SW 1271 (cell line): ENCODE data around the gene RASA3.
A peak's percentile ranks its signal among the peaks of the same experiment; 100 is the strongest.
"Not testable (repeated sequence)": the region's sequence is repeated elsewhere in the genome, so short reads cannot be mapped to it uniquely, and the experiment has no call there.

Experiments
- DNase-seq, 2 experiments: peaks; one replicate each; lab custom pipeline; 2025; lab: John Stamatoyannopoulos, UW

The RASA3 gene

DNA sequence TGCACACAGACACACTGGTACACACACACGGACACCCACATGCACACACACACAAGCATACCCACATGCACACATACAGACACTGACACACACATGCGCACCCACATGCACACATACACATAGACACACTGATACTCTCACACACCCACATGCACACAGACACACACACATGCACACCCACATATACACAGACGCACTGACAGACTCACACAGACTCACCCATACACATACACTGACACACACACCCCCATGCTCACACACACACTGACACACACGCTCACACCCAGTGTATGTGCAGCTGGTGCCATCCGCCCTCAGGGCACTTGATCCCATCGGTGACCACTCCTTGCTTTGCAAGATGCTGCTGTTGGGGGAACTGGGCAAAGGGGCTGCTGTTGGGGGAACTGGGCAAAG, 9.7 kb upstream of the RASA3 start:
- no peak for DNase-seq

DNA sequence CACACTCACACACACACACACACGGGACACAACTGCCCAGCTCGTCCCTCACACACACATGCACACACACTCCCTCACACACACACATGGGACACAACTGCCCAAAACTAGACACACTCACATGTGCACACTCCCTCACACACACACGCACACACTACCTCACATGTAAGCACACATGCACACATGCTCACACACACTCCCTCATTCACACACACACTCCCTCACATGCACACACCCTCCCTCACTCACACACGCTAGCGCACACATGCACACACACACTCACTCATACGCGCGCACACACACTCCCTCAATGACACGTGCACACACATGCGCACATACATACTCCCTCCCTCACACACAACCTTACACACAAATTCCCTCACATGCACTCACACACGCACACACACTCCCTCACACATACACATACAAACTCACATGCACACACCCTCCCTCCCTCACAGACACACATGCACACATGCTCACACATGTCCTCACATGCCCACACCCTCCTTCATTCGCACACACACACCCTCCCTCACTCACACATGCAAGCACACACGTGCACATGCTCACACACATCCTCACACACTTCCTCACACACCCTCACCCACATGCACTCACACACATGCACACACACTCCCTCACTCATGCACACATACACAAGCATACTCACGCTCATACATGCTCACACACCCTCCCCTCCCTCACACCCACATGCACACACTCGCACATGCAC, 9.0 kb upstream of the RASA3 start:
- no peak for DNase-seq

DNA sequence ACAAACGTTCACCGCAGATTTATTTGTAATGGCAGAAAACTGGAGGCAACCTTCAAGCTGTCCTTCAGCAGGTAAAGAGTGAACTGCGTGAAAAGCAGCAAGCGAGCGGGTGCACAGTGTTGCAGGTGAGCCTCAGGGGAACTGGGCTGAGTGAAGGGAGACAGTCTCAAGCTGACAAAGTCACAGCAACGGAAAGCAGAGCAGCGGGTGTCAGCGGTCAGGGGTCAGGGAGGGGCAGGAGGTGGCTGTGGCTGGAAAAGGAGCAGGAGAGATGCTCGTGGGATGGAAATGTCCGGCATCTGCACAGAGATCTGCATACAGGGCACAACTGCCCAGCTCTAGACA, 8.5 kb upstream of the RASA3 start:
- no peak for DNase-seq

DNA sequence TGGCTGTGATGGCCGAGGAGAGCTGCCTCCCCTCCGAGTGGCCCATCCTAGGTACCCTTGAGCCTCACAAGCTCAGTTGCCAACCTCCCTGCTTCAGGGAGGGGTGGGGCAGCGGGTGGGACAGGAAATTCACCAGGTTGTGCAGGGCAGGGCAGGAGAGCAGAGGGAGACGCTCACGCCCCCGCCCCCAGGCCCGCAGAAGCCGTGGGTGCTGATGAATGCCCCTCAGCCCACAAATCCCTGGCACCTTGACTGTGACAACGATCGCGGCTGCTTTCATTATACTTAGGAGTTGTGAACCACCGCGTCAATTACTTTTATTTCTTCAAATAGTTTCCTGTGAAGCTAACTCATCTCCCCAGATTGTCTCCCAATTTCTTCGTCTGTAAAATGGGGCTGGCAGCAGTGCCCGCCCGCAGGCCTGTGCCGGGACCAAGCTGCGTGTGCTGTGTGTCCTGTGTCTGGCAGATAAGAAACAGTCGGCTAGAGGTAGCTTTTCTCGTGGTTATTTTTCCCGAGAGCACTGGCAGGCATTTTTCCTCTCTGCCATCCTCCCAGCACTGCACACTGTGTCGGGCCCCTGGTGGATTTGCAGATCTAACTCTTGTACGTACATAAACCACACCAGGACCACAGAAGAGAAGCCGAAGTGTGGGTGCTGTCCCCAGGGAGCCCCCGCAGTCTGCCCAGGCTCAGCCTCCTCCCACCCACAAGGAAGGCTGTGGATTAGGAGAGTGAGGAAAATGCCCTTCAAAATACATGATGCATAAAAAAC, 7.9 kb upstream of the RASA3 start:
- no peak for DNase-seq

DNA sequence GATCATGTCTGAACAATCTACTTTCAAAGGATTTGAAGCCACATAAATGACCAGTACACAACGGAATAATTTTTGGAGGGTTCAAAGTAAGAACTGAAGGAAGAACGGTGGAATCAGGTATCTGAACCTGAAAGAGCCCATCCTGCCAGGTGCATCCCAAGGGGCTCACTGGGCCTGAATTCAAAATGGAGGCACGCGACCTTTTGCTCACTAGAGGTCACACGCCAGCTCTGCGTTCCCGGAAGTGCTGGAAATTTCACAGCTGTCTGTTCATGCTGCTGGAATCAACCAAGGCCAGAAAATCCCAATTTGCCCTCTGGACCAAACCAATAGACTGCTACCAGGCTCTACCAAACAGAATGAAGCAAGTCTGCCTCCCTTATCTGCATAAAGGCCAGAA, 4.2 kb upstream of the RASA3 start:
- DNase-seq = no peak

DNA sequence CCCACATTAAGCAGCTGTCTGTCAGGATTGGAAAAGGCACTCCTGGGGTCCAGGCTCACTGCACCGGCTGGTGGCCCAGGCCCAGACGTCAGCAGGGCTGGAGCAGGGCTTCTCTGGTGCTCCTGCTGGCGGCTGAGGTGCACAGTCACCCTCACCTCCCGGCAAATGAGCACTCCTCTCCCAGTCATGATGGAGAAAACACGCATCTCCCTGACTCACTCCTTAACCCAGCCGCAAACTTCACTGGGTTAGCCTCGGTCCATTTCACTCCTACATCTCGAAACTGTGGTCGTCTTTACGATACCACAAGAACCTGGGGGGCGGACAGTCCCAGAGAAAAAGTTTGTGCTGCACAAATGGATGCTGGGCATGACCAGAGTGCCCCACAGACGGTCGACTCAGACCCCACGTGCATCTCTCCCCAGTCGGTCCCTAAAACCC, 3.3 kb upstream of the RASA3 start:
- no peak for DNase-seq

DNA sequence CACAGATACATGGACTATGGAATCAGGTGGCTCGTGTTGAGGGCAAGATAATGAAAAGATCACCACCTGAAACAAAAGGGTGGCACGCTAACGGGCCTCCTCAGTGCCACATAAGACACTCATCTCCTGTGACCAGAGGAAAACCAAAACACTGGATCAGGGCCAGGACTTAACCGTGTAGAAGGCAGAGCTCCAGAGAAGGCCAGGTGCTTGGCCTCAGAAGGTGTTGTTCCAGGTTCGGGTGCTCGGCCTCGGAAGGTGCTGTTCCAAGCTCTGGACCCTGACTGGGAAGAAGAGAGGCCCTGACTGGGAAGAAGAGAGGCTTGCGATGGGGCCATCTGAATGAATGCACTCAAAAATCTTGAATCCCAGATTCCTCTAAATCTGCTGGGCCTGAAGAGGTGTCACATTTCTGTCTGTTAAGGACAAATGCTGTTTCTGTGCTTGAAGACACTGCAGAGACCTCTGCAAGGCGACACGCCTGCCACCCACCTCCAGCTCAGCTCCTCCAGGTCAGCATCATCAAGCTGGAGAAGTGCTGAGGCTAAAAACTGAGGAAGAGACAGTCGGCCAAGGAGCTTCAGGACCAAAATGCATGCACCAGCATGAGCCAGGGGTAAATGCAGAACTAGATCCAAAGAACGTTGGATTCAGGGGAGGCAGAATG, 2.7 kb upstream of the RASA3 start:
- no peak for DNase-seq

DNA sequence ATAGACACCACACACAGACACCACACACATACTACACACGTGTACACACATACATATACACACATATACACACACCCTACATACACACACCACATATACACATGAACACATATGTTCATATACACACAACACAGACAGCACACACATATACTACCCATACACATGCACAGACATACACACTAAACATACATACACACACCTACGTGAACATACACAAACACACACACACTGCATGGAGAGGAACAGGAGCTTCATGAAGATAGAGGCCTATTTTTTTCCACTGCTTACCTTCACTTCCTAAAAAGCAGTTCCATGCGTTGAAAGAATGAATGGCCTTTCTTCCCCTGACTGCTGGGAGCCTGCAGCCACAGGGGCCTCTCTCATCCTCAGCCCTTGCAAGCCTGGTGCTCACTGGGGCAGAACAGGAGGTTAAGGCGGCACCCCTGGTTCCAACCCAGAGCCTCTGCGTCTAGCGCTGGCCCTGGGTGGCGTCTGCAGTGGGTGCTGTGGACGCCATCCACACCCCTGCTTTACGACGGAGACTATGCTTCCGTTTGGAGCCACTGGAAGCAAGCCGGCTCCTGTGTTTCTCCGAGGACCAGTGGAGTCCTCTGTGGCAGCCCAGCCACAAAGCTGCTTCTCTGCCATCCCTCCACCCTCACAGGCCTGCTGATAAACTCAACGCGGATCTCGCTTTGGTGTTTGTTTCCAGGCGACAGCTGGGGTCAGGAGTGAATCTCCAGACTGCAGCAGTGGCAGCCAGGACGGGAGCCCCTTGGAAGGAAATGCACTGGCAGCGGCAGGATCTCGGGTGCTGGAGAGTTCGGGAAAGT, 1.9 kb upstream of the RASA3 start:
- no peak for DNase-seq

DNA sequence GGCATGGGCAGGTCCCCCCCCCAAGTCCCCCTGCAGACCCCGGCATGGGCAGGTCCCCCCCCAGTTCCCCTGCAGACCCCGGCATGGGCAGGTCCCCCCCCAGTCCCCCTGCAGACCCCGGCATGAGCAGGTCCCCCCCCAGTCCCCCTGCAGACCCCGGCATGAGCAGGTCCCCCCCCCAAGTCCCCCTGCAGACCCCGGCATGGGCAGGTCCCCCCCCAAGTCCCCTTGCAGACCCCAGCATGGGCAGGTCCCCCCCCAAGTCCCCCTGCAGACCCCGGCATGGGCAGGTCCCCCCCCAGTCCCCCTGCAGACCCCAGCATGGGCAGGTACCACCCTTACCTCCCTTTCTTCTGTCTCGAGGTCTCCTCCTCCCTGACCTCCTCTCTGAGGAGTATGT, 1.1 kb upstream of the RASA3 start:
- DNase-seq = not testable (repeated sequence)

DNA sequence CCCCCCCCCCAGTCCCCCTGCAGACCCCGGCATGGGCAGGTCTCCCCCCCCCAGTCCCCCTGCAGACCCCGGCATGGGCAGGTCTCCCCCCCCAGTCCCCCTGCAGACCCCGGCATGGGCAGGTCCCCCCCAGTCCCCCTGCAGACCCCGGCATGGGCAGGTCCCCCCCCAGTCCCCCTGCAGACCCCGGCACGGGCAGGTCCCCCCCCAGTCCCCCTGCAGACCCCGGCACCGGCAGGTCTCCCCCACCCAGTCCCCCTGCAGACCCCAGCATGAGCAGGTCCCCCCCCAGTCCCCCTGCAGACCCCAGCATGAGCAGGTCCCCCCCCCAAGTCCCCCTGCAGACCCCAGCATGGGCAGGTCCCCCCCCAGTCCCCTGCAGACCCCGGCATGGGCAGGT, 703 bp upstream of the RASA3 start:
- not testable (repeated sequence) for DNase-seq

DNA sequence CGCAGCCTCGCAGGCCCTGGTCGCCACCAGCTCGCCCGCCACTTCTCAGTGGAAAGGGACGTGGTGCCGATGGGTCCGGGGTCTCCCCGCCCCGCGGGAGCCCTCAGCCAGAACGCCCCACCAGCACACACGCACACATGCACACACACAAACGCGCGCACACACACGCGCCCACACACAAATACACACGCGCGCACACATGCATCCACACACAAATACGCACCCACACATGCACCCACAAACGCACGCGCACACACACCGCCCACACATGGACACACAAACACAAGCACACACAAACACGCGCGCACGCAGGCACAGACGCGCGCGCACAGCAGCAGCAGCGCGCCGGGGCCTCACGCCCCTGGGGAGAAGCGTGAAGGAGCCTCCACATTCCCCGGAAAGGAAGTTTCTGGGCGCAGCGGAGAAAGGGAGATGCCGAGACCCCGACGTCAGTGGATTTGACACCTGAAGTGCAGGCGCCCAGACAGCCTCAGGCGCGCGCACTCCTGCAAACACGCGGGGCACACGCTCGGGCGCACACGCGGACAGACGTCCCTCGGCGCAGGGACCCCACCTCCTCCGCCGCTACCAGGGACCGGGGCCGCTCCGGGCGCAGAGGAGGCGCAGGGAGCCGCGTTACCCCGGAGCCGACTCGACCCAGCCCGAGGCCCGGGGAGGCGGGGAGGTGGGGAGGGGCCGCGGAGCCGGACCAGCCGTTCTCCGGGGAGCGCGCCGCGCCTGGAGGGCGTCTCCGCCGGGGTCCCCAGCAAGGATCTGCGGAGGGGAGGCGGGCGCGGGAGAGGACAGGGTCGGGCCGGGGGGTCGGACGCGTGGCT, 622 bp downstream of the RASA3 start:
- no peak for DNase-seq

DNA sequence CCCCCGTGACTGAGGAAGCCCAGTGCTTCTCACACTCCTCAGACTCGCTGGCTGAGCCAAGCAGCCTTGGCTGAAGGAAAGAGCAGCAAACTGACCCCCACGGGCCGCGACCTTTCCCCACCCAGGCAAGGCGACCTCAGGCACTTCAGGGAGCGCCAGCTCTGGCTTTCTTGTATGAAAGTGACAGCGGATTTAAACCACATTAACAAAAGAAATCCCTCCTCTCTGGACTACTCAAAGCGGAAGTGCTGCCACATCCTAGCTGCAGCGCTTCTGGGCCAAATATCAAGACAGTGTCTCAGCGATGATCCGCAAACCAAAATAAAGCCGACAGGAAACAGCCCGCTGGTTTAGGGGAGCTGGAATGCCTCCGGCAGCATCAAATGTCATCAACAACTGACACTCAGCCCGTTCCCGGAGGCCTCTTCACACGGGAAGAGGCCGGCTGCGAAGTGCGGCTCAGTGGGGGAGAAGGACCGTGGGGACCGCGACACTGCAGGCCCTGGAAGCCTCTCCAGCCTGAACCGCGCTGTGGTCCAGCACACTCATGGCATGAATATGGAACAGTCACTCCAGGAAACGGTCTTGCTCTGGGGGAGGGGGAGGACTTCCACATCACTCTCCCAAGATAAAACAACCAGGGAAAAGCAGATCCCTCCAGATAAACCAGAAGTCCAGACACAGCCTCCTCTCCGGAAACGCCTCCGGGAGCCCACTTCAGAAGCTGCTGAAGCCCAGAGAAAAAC, 1.4 kb downstream of the RASA3 start:
- peak in 1 of 2 experiments; percentile 23 for DNase-seq

DNA sequence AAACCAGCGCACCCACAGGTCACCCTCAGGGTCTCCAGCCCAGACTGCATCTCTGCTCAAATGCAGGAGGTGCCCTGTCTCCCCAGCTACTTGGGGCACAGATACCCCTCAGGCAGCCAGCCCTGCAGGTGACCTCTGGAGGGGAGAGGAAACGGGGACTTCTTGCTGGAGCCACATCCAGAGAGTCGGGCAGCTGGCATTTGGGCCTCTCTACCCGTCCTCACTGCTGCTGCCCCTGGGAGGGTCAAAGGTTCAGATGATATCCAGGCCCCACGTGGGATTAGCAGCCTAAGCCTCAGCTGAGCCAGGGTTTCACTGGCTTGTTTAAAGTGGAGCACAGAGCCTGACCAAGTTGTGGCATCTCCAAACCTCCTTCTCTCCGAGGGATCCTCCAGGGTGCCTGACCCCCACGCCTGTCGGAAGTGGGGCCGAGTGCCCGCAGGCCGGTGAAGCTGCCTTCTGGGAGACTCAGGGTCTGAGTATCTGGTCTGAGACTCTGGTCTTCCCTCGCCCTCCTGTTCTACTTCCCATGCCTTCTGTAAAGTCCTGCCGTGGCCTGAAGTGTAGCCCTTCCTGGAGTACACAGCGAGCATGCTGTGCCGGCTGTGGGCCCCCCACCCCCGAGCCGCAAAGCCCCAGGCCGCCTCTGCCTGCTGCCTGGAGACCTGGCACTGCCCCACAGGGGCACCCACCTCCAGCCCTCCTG, 2.1 kb downstream of the RASA3 start:
- no peak for DNase-seq

DNA sequence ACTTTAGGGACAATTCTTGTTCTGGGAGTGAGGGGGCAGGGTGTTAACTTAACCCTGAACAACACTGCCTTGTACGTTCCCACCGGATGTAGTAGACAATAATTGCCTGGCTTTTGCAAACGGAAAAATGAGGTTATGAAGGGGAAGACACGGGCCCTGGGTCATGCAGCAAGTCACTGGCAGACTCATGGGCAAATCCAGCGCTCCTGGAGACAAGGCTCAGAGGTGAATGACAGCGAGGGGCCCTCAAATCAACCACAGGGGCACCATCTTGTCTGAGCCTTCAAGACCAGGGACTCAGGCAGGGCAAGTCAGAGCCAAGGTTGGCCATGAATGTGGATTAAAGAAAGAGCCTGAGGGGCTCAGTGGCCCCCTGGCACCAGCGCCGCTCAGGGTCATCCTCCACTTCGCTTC, 2.8 kb downstream of the RASA3 start:
- no peak for DNase-seq

DNA sequence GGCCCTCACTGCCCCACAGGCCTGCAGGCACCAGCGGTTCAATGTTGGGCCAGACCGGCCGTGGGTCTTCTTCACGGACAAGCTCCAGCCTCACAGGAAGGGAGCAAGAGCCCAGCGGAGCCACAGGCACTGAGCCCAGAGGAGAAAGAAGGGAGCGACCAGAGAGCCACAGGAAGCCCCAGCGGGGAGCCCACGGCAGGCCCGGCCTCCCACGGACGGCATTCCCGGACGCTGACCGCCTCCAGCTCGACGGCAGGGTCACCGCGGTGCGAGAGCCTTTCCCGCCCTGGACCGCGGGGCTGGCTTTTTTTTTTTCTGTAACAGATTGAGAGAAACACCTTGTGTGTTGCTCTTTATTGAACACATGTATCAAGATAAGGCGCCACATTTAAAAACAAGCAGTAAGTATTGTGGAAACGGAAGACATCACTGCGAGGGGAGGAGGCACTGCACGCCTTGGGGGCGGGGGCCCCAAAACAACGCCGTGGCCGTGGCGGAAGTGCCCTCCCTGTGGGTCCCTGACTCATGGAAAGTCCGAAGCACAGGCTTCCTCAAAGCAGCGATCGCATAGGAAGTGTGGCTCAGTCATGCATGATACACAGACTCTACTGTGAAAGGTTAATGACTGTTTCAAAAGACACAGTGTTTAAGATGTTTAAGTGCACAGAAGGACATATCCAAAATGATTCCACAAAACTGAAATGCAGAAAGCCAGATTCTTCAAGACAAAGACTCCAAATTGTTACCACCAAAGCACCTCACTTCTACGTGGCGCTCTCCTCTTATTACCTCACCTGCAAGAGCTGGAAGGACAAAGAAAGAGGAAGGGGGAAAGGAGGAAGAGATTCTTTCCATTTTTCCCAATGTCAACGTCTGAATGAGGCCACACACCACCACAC, 3.5 kb downstream of the RASA3 start:
- DNase-seq = peak; percentile 25 to 48

DNA sequence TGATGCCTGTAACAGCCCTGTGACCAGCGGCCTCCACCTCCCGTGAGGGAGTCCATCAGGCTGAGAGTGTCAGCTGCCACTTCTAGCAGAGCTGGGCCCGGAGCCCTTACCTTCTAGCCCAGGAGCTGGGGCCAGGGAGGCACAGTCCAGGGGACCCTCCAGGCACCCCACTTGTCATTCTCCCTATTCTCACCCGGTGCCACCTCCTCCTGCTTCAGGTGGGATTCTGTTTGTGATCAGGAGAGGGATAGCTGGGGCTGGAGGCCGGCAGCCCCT, 4.1 kb downstream of the RASA3 start:
- DNase-seq = no peak

DNA sequence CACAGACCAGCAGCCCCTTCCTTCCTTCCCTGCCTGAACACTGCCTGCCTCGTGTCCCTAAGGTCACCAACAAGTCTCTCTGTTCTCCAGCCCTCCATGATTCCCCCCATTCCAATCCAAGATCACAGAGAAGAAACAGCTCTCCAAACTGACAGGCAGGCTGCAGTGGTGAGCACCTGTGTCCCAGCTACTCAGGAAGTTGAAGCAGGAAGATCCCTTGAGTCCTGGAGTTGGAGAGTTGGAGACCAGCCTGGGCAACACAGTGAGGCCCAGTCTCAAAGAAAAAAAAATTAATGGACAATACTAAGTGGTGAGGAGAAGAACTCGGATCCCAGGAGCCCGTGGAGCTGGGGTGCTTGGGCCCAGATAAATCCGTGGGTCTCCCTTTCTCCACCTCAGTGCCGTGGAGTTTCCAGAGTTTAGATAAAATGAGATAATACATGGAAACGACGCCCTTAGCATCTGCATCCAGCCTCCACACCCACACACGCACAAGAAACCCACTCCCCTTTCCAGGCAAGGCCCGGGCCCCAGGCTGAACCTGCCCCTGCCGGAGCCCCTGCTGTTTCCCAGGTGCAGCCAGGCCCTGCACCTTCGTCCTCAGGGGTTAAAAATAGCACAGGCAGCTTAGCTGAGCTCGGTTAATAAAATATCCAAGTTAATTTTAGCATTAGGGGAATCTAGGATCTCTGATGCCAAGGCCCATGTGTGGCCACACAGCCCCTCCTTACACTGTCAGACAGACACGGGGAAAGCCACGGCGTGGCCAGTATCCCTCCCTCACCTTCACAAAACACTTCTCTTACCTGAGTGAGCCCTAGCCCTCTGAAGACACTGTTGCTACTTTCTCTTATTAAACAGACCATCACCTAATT, 4.7 kb downstream of the RASA3 start:
- peak in 1 of 2 experiments; percentile 15 for DNase-seq
